GM23248 (cell line): ENCODE measurements around the gene HOXA3. TPM values are rescaled to one million over a fixed set of nuclear protein-coding genes. Genes with fewer than 3 reads are reported as not detected.

Experiments used
- DNase-seq: peaks from one replicate; pipeline ENCODE4 v3.0.0-alpha.2; 2015
- H2AFZ ChIP-seq: fragments of 200-600 bp; sonication (generic); 2 replicates; pipeline ENCODE4 v1.6.1; 2016; ENCODE audit warnings: antibody characterized with exemption
- H3F3A ChIP-seq: fragments of 200-600 bp; sonication (generic); 2 replicates; pipeline ENCODE4 v1.6.1; 2016; ENCODE audit warnings: mild to moderate bottlenecking, antibody characterized with exemption, mixed run types; ENCODE audit not compliant: insufficient read depth
- H3K27ac ChIP-seq: fragments of 200-600 bp; sonication (generic); 2 replicates; pipeline ENCODE4 v1.5.1; 2016; ENCODE audit warnings: mild to moderate bottlenecking
- H3K27me3 ChIP-seq: fragments of 200-600 bp; sonication (generic); replicated peaks from 2 replicates; pipeline ENCODE4 v1.6.1; 2016; ENCODE audit warnings: mild to moderate bottlenecking; ENCODE audit not compliant: insufficient read depth
- H3K36me3 ChIP-seq: fragments of 200-600 bp; sonication (generic); 2 replicates; pipeline ENCODE4 v1.6.1; 2016; ENCODE audit warnings: low read depth, mild to moderate bottlenecking
- H3K4me1 ChIP-seq: fragments of 200-600 bp; sonication (generic); 2 replicates; pipeline ENCODE4 v1.6.1; 2016; ENCODE audit warnings: mild to moderate bottlenecking; ENCODE audit not compliant: insufficient read depth
- H3K4me2 ChIP-seq: fragments of 200-600 bp; sonication (generic); one replicate; pipeline ENCODE4 v1.6.1; 2016; ENCODE audit warnings: mild to moderate bottlenecking; ENCODE audit not compliant: unreplicated experiment
- H3K4me3 ChIP-seq: fragments of 200-600 bp; sonication (generic); 2 replicates; pipeline ENCODE4 v1.5.1; 2016; ENCODE audit warnings: mild to moderate bottlenecking
- H3K79me2 ChIP-seq: fragments of 200-600 bp; sonication (generic); 2 replicates; pipeline ENCODE4 v1.6.1; 2016; ENCODE audit warnings: mild to moderate bottlenecking; ENCODE audit not compliant: insufficient read depth
- H3K9ac ChIP-seq: fragments of 200-600 bp; sonication (generic); 2 replicates; pipeline ENCODE4 v1.6.1; 2016; ENCODE audit warnings: mild to moderate bottlenecking
- H3K9me2 ChIP-seq: fragments of 200-600 bp; sonication (generic); 2 replicates; pipeline ENCODE4 v1.6.1; 2016; ENCODE audit warnings: mixed run types, mild to moderate bottlenecking, moderate library complexity; ENCODE audit not compliant: insufficient read depth
- H3K9me3 ChIP-seq: fragments of 200-600 bp; sonication (generic); one replicate; pipeline ENCODE4 v1.6.1; 2017; ENCODE audit warnings: low read depth
- H4K20me1 ChIP-seq: fragments of 200-600 bp; sonication (generic); 2 replicates; pipeline ENCODE4 v1.6.0; 2016; ENCODE audit not compliant: insufficient read depth
- EZH2 ChIP-seq: fragments of 200-600 bp; sonication (generic); IDR thresholded peaks from 2 replicates; pipeline ENCODE4 v1.6.1; 2018; ENCODE audit warnings: antibody characterized with exemption, mild to moderate bottlenecking; ENCODE audit not compliant: insufficient read depth, poor library complexity, severe bottlenecking
- EZH2phosphoT487 ChIP-seq: fragments of 200-600 bp; sonication (generic); IDR thresholded peaks from 2 replicates; pipeline ENCODE4 v1.6.1; 2018; ENCODE audit warnings: antibody characterized with exemption, moderate library complexity, mild to moderate bottlenecking, low read depth; ENCODE audit not compliant: insufficient read depth
- WGBS, 2 experiments: methylation state at CpG; one replicate each; pipeline ENCODE4 v1.1.6; 2015 to 2017; ENCODE audit warnings: low lambda C conversion rate in 2 of 2, low coverage in 1 of 2; ENCODE audit errors: missing lambda C conversion rate in 2 of 2; 5-methylcytosine and 5-hydroxymethylcytosine counted together
- in situ Hi-C: fragments of 300-500 bp; cut with MboI; formaldehyde crosslinking; loops from 2 replicates; pipeline ENCODE4 v1.15.0; 2020
- polyA plus RNA-seq: library from polyadenylated mRNA; unstranded; fragments of >200 nt; fragmentation: Nextera tagmentation; extraction: Ambion mirVana; gene quantifications from 2 replicates; pipeline ENCODE4 v1.2.1, GENCODE V29; 2016
- total RNA-seq: library from RNA; depleted of rRNA; stranded (reverse); fragments of >200 nt; shearing (Covaris generic); gene quantifications from 2 replicates; pipeline ENCODE4 v1.2.3, GENCODE V29; 2014

HOXA3 gene
- total and polyA plus RNA-seq, 2 experiments from 2014 or later: 1.2 to 2.1 TPM

DNA sequence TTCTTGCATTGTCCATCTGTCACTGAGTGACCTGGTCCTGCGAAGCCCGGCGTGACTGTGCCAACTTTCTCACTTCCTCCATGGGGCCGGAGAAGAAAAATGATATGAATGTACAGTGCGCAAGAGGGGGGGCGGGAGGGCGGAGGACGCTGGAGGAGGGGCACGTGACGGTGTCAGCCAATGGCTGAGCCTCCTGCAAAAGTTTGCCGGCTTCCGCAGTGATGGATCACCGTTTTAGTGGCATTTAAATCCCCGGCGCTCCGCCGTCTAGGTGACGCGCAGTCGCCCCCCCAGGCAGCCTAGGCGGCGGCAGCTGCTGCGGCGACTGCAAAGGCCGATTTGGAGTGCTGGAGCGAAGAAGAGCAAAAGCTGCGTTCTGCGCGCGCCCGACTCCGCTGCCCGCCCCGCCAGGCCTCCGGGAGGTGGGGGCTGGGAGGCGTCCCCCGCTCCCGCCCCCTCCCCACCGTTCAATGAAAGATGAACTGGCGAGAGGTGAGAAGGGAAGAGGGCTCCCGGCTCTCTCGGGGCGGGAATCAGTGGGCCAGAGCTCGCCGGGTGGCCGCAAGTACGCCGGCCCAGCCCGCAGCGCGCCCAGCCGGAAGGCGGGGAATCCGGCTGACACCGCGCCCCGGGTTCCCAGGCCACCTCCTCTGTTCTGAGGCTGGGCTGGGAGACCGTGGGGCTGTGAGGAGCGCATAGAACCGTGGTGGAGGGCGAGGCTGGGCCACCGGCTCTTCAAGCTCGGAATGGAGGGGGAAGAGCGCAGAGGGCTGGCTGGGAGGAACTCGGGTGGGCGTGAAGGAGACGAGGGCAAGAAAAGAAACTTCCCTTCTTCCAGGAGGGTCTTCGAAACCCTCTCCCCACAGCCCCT lies 56.3 kb downstream of the HOXA3 start, which contains the start of gene HOXA1:
TSS of gene HOXA1 (minus strand) at position 104 of the 871 bp plus-strand sequence. CDS start at position 16, 88 bp downstream.
- H3F3A ChIP-seq: peaks cover 15% of the 10 kb centered on the region
- peaks cover 13% of the 10 kb centered on the region for H3K4me1 ChIP-seq
- H3K4me3 ChIP-seq: peak within 1 kb of the TSS; percentile 80
- H3K79me2 ChIP-seq: peaks cover 54% of the 10 kb centered on the region
- H3K9ac ChIP-seq: peak within 1 kb of the TSS; percentile 91
- peak within 1 kb of the TSS; percentile 99 for H3K4me2 ChIP-seq
- 1 to 2% methylated on average over 54 to 68 of the region's 68 CpGs for WGBS, 2 experiments
- peak within 1 kb of the TSS; percentile 73 for H2AFZ ChIP-seq
- H3K27ac ChIP-seq: peak within 1 kb of the TSS; percentile 90
- TF ChIP-seq EZH2phosphoT487 (no peak), EZH2 (no peak)
- no peaks in the 10 kb centered on the region for H3K9me2 ChIP-seq
- DNase-seq: peak; percentile 98
- H3K27me3 ChIP-seq: no peaks in the 10 kb centered on the region
- peaks cover 18% of the 10 kb centered on the region for H3K36me3 ChIP-seq
- in situ Hi-C loops: no loop called here
- no peaks in the 10 kb centered on the region for H3K9me3 ChIP-seq
- H4K20me1 ChIP-seq: no peaks in the 10 kb centered on the region

DNA sequence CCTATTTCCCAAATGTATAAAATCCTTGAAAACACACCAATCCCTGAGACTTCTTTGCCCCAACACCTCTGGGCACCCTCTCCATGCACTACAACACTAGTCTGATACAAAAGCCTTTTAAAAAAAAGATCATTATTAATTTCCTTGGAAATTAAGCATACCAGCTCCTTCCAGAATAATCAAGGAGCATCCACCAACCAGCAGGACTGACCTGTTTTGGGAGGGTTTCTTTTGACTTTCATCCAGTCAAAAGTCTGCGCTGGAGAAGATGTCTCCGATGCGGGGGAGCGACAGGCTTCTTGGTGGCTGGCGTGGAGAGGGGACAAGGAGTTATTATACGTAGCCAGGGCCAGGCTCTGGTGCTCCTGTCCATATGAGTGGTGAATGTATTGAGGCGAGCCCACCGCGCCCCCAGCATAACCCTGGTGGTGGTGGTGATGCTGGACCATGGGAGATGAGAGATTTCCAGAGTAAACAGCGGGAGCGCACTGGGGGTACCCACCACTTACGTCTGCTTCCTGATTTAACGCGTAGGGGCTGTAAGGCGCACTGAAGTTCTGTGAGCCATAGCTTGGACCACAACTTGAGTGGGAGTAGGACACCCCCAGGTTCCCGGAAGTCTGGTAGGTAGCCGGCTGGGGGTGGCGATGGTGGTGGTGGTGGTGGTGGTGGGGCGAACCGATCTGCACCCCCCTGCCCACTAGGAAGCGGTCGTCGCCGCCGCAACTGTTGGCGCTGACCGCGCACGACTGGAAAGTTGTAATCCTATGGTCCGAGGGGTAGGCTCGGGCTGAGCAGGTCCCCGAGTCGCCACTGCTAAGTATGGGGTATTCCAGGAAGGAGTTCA lies 57.1 kb downstream of the HOXA3 start:
- 25 to 27% methylated on average over 29 to 30 of the region's 33 CpGs for WGBS, 2 experiments
- Histone ChIP-seq H3K79me2 (peaks cover 47% of the 10 kb centered on the region), H4K20me1 (no peaks in the 10 kb centered on the region), H3K36me3 (peaks cover 13% of the 10 kb centered on the region), H3K4me1 (peaks cover 13% of the 10 kb centered on the region), H3K27ac (no peak overlapping the region), H3K9me3 (no peaks in the 10 kb centered on the region), H2AFZ (peak overlapping the region; percentile 73), H3K4me3 (peak overlapping the region; percentile 80), H3K4me2 (peak overlapping the region; percentile 83), H3K9ac (peak overlapping the region; percentile 54), H3K9me2 (no peaks in the 10 kb centered on the region), H3K27me3 (no peaks in the 10 kb centered on the region), H3F3A (peaks cover 12% of the 10 kb centered on the region)
- no peak for TF ChIP-seq EZH2phosphoT487
- TF ChIP-seq EZH2: no peak
- in situ Hi-C loops: no loop called here
- DNase-seq: no peak

DNA sequence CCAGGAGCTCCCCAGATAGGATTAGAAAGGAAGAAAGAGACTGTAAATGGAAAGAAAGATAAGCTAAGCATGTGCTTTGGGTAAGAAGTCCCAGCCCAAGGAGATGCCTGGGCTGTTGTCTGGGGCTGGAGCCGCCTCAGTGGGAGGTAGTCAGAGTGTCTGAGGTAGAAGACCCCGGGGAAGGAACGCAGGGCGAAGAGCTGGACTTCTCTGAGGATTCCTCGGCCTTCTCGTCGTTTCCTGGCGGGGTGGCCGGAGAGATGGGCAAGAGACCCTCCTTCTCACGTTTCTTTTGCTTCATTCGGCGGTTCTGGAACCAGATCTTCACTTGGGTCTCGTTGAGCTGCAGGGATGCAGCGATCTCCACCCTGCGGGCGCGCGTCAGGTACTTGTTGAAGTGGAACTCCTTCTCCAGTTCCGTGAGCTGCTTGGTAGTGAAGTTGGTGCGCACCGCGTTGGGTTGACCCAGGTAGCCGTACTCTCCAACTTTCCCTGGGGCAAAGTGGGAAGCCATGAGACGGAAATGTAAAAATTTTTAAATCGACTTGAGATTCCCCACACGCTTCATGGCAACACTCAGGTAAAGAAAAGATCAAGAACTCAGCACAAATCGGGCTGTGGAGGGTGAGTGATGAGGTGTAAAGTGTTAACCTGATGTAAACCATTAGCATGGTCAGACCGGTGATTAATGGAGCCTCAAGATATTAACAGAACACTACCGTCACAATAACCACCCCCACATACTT lies 57.9 kb downstream of the HOXA3 start:
- in situ Hi-C loops: no loop called here
- peaks cover 5% of the 10 kb centered on the region; the same call in 1 of the 2 replicates for H3K36me3 ChIP-seq
- TF ChIP-seq EZH2phosphoT487: no peak
- TF ChIP-seq EZH2: no peak
- H4K20me1 ChIP-seq: no peaks in the 10 kb centered on the region
- H3K27me3 ChIP-seq: no peaks in the 10 kb centered on the region
- no peak overlapping the region for H2AFZ ChIP-seq
- no peaks in the 10 kb centered on the region for H3K9me3 ChIP-seq
- H3K4me1 ChIP-seq: peaks cover 11% of the 10 kb centered on the region
- H3F3A ChIP-seq: peaks cover 6% of the 10 kb centered on the region; the same call in 1 of the 2 replicates
- no peaks in the 10 kb centered on the region for H3K9me2 ChIP-seq
- no peak overlapping the region for H3K9ac ChIP-seq
- H3K4me2 ChIP-seq: peak overlapping the region; percentile 83
- peak overlapping the region; percentile 80 for H3K4me3 ChIP-seq
- 92% methylated on average over 29 of the region's 29 CpGs for WGBS, 2 experiments
- peaks cover 39% of the 10 kb centered on the region for H3K79me2 ChIP-seq
- DNase-seq: no peak
- no peak overlapping the region for H3K27ac ChIP-seq
